GM03348 (cell line): ENCODE data around the gene FCN1.

Source experiments
- DNase-seq: peaks from one replicate; pipeline ENCODE4 v3.0.0; 2012; ENCODE audit warnings: low spot score

The FCN1 gene

DNA sequence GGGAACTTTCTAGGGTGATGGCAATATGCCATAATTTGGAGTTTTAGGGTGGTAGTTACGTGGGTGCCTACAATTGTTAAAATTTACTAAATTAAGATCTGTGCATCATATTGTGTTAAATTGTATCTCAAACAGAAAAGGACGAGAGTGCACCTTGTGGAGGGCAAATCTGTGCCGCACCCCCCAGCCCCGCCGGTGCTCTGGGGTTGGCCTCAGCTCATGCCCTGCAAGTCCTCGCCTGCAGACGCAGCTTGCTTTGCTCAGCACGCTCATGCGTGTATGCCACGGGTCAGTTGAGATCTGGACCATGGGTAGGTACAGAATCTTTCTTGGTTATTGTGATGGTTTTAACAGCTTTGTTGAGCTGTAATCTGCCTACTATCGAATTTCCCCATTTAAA lies 33.7 kb upstream of the FCN1 start:
- DNase-seq, result no peak

DNA sequence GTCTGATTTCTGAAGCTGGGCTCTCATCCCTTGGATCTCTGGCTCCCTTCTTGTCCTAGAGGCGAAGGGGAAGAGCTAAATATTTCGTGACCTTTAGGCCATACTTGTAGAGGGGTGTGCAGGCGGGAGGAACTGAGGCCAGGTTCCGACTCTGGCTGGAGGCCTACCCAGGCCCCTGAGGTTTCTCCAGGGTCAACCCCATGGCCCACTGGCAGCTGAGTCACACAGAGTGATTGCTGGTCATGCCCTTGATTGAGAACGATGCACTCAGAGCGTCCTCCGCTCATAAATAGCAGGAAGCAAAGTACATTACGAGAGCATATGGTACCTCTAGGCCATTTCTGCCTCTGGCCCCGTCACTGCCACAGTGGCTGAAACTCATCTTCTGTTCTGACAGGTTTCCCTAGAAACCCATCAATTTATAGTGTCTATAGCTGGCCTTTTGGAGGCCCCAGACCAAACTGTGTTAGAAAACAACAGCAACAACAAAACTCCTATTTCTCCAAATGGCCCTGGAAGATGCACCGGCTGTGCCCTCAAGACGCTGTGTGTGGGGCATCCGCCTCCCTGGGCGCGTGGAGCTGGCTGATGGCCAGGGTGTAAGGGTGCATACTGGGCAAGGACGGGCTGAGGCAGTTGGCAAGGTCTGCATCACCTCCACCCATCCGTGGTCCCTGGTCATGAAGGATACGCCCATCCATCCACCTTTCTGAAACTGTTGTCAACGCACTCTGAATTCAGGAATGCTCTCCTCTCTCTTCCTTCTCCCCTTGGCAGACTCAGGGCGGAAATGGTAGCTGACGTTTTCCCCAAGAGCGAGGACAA lies 32.9 kb upstream of the FCN1 start:
- no peak for DNase-seq

DNA sequence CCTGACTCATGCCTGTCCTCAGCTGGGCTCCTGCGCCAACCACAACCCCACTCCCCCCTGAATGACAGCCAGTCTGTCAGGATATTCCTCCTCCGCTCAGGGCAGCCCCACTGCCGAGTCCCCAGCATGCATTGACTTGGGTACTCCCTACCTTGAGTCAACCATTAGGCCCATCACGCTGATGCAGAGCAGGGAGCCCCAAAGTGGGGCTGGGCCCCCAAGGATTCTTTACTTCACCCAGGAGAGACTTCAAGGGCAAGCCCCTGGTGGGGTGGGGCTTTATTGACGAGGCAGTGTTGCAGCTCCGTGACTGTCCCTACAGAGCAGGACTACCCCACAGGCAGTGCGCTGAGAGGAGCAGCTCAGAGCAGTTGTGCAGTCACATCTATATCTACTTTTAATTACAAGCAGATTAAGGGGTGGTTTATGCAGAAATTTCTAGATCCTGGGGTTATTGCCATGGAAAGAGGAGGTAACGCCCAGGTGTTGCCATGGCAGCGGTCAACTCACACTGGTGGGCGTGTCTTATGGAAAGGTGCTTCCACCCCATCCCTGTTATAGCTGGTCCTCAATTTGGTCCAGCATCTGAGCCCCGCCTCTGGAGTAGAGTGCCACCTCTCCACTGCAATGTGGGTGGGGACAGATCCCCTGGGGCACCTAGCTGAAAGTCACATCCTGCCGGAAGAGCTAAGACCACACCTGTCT lies 32.1 kb upstream of the FCN1 start:
- DNase-seq, result no peak

GRCh38 chr9:134948149-134948548 lies 30.4 kb upstream of the FCN1 start:
- no peak for DNase-seq

- no peak for DNase-seq
These were observed 29.7 kb upstream of the FCN1 start for GRCh38 chr9:134947265-134947955.

GRCh38 chr9:134946663-134947062 lies 29.0 kb upstream of the FCN1 start:
- no peak for DNase-seq

DNA sequence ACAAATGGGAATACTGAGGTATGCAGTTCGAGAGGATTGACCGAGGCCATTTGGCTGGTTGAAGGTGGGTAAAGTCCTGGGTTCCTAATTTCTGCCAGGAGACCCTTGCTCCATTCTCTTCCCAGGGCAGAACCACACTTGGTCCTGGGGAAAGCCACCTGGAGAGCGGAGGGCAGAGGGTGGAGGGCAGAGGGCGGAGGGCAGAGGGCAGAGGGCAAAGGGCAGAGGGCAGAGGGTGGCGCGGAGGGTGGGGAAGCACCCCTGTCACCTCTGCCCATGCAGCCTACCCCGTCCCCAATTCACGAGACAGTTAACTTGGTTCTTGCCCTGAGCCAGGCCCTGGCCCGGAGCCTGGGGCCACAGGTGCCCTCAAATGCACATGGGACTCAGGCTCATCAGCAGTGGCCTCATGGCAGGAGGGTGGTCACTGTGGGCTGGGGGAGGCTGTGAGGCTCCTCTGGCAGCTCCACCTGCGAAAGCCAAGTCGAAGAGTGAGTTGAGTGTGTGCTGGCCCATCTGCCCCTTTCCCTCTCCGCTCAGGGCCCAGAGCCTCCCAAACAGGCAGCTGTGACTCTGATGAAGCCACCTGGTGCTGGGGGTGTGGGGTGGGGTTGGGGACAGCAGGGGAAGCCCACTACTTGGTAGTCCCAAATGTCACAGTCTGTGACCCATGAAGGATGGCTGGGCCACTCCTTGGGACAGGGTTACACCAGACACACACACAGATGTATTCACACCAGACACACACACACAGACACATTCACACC lies 28.0 kb upstream of the FCN1 start:
- DNase-seq, result no peak

DNA sequence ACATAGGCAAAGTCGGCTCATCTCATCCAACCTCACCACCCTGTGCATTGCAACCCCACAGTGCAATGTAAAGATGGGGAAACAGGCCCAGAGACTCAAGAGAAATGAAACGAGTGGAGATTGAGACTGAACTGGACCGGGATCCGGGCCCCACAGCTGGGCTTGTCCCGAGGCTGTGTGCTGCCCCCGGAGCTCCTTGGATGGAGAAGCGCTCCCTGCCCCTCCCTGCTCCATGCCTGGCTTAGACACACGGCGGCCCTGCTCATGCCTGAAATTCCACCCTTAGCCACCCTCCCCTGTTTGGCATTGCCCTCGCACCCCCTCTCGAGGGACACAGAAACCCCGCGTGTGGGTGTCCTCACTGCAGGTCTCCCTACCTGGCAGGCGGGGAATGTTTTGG lies 27.2 kb upstream of the FCN1 start:
- no peak for DNase-seq

GRCh38 chr9:134944351-134944802 lies 26.7 kb upstream of the FCN1 start:
- peak; percentile 35 for DNase-seq

DNA sequence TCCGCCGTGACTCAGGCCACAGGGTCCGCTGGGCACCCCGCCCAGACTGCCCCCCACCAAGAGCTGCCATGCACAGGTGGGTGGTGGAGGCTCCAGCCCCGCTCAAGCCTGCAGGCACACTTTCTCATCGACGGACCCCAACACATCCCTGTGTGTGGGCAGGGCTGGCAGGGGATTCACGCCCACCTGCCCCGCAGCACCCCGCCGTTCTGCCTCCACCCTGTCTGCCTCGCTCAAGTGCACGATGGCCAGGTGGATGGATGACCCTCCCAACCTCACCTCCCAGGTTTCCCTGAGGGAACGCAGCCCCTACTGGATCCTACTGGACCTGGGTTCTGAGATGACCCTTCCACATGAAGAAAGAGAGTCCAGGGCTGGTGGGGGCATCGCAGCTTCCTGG lies 26.1 kb upstream of the FCN1 start:
- DNase-seq, result no peak

DNA sequence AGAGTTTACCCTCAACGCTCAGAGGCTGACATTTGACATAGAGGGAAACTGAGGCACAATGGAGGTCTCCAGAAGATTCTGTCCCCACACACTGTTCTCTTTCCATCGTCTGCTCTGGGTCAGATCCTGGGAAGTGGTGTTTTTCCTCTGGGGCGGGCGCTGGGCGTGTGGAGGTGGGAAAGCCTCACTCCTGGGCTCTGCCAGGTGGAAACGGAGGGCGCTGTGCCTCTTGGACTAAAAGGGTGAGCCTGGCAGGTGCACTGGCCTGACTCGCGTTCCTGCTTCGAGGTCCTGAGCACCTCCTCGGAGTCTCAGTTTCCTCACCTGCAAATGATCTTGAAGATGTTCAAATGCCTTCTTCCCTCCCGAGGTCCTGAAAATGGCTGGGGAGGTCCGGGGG lies 25.7 kb upstream of the FCN1 start:
- DNase-seq, result no peak

- no peak for DNase-seq
These were observed 25.1 kb upstream of the FCN1 start for GRCh38 chr9:134942788-134943184.

GRCh38 chr9:134942011-134942787 lies 24.5 kb upstream of the FCN1 start:
- DNase-seq, result no peak

DNA sequence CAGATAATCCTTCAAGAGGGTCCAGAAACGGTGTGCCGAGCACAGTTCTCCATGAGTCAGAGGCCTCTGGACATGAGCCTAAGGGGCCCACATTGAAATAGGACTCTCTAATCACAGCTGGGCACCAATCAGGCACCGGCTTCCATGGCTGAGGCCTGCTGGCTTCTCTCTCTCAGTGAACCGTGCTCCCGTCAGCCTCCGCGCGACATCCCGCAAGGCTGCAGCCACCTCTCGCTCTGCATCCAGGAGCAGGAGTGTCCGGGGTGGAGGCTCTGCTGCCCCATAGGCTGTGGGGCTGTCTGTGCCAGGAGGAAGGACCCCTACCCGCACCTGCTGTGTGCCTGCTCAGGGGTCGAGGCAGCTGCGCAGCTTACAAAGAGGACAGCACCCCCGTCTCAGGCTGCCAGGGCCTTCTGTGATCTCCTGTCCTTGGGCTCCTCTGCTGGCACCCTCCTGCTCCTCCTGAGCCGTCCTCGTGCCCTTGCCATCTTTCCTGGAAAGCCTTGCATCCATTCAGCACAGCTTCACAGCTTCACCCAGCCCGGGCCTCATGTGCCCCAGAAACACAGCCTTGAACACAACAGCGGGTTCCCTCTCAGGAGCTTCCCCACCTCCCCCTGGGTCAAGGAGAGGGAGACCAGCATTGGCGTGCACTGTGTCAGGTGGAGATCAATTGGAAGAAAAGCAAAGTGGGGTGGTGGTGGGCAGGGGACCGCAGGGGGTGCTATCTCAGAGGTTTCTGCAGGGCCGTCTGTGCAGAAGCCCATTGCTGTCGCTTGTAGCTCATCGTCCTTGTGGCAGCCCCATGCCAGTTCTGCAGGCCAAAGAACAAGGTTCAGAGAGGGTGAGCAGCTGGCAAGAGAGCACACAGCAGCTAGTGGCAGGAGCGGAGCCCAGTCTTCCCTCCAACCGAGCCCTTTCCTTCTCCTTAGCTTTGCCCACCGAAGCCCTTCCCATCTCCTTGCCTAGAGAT lies 22.8 kb upstream of the FCN1 start:
- DNase-seq, result no peak

GRCh38 chr9:134939836-134940235 lies 22.1 kb upstream of the FCN1 start:
- DNase-seq, result no peak

DNA sequence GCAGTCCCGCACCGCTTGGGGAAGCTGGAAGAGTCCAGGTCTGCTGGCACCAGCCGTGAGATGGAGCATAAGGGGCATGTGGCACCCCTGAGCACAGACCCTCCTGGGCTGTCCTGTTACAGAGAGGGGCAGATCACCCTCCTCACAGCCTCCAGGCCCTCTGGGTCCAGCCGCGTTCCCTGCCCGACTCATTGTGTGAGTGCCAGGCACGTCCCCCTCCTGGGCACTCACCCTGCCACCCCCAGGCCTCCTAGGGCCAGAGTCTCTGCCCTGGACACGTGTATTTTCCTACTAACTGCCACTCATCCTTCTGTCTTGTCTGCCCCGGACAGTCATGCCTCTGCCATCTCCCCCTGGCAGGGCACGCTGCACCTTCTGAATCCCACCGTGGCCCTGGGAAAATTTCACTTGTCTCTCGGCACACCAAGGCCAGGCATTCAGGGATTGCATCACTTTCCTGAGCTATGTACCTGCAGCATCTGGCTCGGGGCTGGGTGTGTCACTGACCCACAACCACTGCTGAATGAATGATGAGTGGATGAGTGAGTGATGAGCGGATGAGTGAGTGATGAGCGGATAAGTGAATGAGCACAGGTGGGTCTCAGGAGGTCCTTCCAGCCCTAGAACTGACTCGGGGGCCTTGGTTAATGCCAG lies 21.5 kb upstream of the FCN1 start:
- no peak for DNase-seq

DNA sequence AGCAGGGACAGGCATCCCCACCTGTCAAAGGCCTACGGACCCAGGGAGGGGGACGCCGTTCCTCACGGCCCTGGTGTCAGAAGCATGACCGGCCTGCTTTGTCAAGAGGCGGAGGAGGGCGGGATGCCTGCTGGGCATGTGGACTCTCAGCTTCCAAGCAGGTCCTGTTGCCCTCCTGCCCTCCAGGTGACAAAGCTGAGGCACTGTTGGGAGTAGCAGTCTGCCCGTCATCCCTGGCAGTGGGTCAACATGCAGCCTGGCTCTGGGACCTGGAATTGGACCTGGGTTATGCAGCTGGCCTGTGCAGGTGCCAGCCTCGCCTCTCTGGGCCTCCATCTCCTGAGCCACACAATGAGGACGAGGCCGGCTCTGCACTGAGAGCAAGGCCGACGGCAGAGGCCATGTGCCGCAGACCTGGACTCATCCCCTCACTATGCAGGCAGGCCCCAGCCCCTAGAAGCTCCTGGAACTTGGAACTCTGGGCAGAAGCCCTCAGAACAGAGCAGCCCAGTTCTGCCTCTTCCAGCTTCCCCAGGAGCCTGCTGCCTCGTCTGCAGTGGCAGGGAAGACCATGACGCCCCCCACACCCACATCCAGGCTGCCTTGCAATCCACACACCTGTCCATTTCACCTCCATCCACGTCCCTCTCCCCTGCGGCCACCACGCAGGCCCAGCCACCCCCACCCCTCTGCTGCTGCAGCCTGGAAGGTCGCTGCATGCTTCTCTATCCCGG lies 20.8 kb upstream of the FCN1 start:
- no peak for DNase-seq

- DNase-seq, result no peak
These were observed 20.0 kb upstream of the FCN1 start for GRCh38 chr9:134937566-134938345.
